LNCaP clone FGC (cell line): ENCODE results near the gene CT45A3.
A peak's percentile ranks its signal among the peaks of the same experiment; 100 is the strongest.
"Not testable (repeated sequence)": the region's sequence is repeated elsewhere in the genome, so short reads cannot be mapped to it uniquely, and the experiment has no call there.

ENCODE experiments used
- DNase-seq: peaks from one replicate; pipeline ENCODE4 v3.0.0-alpha.2; 2011; ENCODE audit warnings: low read depth
- H3K4me3 ChIP-seq: 2 replicates; pipeline ENCODE4 v1.5.1; 2011; ENCODE audit warnings: mild to moderate bottlenecking, low read depth, low read length, control low read depth
- TF ChIP-seq, protein P1 (sequence below): IDR thresholded peaks from 2 replicates; pipeline ENCODE4 v1.5.1; 2012; ENCODE audit warnings: mild to moderate bottlenecking; ENCODE audit not compliant: control insufficient read depth, insufficient read depth; ENCODE audit errors: extremely low read depth

CT45A3 gene, protein sequence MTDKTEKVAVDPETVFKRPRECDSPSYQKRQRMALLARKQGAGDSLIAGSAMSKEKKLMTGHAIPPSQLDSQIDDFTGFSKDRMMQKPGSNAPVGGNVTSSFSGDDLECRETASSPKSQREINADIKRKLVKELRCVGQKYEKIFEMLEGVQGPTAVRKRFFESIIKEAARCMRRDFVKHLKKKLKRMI

DNA sequence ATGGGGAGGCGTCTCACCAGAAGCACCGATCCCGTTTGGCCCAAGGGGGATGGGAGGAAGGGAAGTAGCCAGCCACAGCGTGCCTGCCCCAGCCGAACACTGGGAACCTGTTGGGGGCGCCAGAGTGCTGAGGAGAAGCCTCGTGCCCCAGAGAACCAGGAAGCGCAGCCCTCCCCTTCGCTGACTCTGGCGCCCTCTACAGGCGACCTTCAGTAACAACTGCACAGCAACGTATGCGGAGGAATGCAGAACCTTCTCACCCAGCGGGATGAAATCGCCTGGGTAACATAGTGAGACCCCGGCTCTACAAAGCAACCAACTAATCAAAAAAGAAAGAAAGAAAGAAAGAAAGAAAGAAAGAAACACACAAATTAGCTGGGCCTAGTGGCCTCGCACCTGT, at the start of gene CT45A3:
Gene CT45A3, minus strand, starts transcription at position 101 of the 400 bp plus-strand sequence. CDS start 3,747 bp downstream, outside the sequence.
- not testable (repeated sequence) for DNase-seq, H3K4me3 ChIP-seq

DNA sequence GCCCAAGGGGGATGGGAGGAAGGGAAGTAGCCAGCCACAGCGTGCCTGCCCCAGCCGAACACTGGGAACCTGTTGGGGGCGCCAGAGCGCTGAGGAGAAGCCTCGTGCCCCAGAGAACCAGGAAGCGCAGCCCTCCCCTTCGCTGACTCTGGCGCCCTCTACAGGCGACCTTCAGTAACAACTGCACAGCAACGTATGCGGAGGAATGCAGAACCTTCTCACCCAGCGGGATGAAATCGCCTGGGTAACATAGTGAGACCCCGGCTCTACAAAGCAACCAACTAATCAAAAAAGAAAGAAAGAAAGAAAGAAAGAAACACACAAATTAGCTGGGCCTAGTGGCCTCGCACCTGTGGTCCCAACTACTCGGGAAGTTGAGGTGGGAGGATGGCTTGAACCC, 34.7 kb upstream of the CT45A3 start, which contains the start of gene CT45A6:
Gene CT45A6, minus strand, starts transcription at position 101 of the 400 bp plus-strand sequence. CDS start 3,794 bp downstream, outside the sequence.
- not testable (repeated sequence) for H3K4me3 ChIP-seq, DNase-seq

DNA sequence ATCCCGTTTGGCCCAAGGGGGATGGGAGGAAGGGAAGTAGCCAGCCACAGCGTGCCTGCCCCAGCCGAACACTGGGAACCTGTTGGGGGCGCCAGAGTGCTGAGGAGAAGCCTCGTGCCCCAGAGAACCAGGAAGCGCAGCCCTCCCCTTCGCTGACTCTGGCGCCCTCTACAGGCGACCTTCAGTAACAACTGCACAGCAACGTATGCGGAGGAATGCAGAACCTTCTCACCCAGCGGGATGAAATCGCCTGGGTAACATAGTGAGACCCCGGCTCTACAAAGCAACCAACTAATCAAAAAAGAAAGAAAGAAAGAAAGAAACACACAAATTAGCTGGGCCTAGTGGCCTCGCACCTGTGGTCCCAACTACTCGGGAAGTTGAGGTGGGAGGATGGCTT, 17.4 kb upstream of the CT45A3 start, which contains the start of gene CT45A5:
Gene CT45A5, minus strand, starts transcription at position 101 of the 400 bp plus-strand sequence. CDS start 3,774 bp downstream, outside the sequence.
- not testable (repeated sequence) for H3K4me3 ChIP-seq, DNase-seq

DNA sequence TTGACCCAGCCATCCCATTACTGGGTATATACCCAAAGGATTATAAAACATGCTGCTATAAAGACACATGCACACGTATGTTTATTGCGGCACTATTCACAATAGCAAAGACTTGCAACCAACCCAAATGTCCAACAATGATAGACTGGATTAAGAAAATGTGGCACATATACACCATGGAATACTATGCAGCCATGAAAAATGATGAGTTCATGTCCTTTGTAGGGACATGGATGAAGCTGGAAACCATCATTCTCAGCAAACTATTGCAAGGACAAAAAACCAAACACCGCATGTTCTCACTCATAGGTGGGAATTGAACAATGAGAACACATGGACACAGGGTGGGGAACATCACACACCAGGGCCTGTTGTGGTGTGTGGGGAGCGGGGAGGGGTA, 23.3 kb downstream of the CT45A3 start:
- DNase-seq, H3K4me3 ChIP-seq: not testable (repeated sequence)

DNA sequence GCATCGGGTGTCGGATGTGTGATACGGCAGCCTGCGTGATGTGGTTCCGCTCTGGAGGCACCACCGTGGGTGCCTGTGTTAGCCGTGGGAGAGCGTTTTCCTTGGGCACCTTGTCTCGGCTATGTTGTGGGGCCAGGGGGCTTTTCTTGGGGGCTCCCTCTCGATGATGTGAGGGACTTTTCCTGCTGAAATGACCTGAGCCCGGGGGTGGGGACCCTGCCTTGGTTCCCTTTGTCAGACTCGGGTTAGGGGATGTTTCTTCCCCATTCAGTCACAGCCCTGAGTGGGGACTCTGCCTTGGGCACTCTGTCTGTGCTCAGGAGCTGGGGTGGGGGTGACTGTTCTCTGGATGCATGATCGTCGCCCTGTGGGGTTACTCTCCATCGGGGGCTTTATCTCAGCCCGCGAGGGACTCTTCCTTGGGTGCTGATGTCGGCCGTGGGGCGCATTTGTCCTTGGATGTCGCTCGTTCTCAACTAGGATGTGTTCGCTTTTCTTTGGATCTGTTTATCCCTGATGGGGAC, 26.7 kb downstream of the CT45A3 start:
- TF ChIP-seq, protein P1, sequence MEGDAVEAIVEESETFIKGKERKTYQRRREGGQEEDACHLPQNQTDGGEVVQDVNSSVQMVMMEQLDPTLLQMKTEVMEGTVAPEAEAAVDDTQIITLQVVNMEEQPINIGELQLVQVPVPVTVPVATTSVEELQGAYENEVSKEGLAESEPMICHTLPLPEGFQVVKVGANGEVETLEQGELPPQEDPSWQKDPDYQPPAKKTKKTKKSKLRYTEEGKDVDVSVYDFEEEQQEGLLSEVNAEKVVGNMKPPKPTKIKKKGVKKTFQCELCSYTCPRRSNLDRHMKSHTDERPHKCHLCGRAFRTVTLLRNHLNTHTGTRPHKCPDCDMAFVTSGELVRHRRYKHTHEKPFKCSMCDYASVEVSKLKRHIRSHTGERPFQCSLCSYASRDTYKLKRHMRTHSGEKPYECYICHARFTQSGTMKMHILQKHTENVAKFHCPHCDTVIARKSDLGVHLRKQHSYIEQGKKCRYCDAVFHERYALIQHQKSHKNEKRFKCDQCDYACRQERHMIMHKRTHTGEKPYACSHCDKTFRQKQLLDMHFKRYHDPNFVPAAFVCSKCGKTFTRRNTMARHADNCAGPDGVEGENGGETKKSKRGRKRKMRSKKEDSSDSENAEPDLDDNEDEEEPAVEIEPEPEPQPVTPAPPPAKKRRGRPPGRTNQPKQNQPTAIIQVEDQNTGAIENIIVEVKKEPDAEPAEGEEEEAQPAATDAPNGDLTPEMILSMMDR = no peak
- no peak for DNase-seq
- no peak overlapping the region for H3K4me3 ChIP-seq

DNA sequence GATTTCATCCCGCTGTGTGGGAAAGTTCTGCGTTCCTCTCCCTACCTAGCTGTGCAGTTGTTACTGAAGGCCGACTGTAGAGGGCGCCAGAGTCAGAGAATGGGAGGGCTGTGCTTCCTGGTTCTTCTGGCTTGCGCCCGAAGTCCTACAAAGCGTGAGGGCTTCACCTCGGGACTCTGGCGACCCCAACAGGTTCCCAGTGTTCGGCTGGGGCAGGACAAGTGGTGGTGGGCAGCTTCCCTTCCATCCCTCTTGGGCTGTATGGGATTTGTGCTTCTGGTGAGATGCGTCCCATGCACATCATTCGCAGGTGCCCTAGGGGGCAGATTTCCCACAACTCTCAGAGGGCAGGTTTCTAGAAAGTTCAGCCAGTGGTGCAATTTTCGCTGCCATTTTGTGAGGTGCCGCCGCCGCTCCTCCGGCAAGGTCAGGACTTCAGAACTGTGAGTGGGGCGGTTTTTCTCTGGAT, 27.3 kb downstream of the CT45A3 start:
- no peak for DNase-seq
- H3K4me3 ChIP-seq = no peak overlapping the region

DNA sequence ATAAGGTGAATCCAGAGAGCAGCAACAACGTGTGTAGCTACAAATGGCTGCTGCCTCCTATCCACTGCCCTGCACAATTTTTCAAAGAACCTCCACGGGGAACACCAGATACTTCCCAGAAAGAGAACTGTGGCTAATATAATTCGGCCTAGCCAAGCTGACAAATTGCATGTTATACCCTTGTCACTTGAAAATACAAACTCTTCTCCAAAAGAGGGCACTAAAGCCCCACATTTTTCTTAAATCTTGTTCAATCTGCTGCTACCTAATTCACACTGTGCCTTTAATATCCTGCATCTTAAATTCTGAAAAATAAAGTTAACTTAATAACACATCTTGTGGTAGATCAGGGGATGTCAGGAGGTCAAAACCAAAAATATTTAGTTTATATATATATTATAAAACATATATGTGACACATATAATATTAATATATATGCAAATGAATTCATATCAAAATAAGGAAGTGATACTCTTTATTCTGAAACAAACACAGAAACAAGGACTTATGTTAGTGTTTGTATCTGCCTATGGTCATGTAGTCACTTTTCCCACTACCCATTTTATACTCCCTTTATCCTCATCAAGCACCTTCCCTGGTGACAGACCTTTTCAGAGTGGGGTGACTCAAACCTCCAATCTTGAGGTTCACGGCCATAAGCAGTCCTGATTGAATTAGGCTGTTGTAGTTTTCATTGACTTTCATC, 30.5 kb downstream of the CT45A3 start:
- no peak overlapping the region for H3K4me3 ChIP-seq
- no peak for DNase-seq
- TF ChIP-seq, protein P1 = peak; percentile 13; the same call in 1 of the 2 replicates

More for the DNA sequence above, 27.3 kb downstream of the CT45A3 start:
- TF ChIP-seq, protein P1 = peak; percentile 62

DNA sequence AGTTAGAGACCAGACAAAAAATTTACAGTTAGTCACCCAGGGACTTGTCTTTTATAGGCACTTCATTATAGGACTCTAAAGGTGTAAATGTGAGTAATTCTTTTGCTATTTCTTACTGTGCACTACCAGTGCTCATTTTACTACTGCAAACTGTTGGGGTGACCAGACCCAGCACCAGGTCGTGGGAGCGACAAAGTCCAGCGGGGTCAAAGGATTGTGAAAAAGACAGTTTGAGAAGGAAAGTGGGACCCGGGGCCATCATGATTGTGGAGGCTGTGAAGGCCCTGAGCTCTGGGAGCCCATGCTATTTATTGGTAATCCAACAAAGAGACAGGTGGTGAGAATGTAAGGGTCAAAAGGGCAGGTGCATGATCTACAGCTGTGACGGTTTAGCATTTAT, 33.3 kb downstream of the CT45A3 start:
- not testable (repeated sequence) for H3K4me3 ChIP-seq, DNase-seq

DNA sequence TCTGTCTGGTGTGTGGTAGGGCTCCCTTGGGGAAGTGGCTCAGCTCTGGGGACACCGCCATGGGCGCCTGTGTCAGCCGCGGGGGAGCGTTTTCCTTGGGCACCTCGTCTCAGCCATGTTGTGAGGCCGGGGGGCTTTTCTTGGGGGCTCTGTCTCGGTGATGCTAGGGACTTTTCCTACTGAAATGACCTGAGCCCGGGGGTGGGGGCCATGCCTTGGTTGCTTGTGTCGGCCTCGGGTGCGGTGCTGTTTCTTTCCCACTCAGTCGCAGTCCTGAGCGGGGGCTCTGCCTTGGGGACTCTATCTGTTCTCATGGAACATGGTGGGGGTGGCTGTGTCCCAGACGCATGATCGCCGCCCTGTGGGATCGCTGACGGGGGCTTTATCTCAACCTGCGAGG, 54.2 kb downstream of the CT45A3 start:
- DNase-seq = no peak
- TF ChIP-seq, protein P1 = no peak
- H3K4me3 ChIP-seq = no peak overlapping the region
